ENCODE data around the gene HOXC6.

The HOXC6 gene

DNA sequence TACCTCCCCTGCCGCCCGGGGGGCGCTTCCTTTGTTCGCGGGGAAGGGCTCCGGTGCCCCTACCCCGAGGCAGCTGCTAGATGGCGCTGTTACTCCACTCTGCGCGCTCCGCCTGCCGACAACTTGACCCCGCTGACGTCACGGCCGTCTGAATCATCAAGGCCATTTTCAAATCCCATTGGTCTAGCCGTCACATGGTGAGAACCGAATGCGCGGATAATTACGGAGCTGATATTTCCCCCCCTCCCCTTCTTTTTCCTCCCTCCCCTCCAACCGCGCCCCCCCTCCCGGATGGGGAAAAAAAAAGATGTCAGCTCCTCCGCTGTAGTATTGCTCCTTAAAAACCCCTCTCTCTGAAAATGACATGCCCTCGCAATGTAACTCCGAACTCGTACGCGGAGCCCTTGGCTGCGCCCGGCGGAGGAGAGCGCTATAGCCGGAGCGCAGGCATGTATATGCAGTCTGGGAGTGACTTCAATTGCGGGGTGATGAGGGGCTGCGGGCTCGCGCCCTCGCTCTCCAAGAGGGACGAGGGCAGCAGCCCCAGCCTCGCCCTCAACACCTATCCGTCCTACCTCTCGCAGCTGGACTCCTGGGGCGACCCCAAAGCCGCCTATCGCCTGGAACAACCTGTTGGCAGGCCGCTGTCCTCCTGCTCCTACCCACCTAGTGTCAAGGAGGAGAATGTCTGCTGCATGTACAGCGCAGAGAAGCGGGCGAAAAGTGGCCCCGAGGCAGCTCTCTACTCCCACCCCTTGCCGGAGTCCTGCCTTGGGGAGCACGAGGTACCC is 43.1 kb upstream of the HOXC6 start, which contains the start of gene HOXC10:
TSS of gene HOXC10 (plus strand) at position 246 of the 791 bp plus-strand sequence. CDS start at position 360, 114 bp downstream.
- Histone ChIP-seq H3K4me1 (ENCODE audit: insufficient read depth, poor library complexity, severe bottlenecking) (peaks cover 6% of the 10 kb centered on the region), H3K36me3 (ENCODE audit: low read depth) (no peaks in the 10 kb centered on the region), H3K9me3 (ENCODE audit: severe bottlenecking) (no peaks in the 10 kb centered on the region), H3K27ac (ENCODE audit: poor library complexity, severe bottlenecking) (no peak within 1 kb of the TSS), H3K27me3 (ENCODE audit: insufficient read depth, poor library complexity, severe bottlenecking) (peaks cover 93% of the 10 kb centered on the region), H3K4me3 (ENCODE audit: severe bottlenecking) (peak within 1 kb of the TSS; percentile 20)
- ATAC-seq (ENCODE audit: low read depth) (peak; percentile 57), DNase-seq (ENCODE audit: low spot score) (peak; percentile 88)
- TF ChIP-seq, protein P1, sequence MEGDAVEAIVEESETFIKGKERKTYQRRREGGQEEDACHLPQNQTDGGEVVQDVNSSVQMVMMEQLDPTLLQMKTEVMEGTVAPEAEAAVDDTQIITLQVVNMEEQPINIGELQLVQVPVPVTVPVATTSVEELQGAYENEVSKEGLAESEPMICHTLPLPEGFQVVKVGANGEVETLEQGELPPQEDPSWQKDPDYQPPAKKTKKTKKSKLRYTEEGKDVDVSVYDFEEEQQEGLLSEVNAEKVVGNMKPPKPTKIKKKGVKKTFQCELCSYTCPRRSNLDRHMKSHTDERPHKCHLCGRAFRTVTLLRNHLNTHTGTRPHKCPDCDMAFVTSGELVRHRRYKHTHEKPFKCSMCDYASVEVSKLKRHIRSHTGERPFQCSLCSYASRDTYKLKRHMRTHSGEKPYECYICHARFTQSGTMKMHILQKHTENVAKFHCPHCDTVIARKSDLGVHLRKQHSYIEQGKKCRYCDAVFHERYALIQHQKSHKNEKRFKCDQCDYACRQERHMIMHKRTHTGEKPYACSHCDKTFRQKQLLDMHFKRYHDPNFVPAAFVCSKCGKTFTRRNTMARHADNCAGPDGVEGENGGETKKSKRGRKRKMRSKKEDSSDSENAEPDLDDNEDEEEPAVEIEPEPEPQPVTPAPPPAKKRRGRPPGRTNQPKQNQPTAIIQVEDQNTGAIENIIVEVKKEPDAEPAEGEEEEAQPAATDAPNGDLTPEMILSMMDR (IDR thresholded peaks at IDR 0.05; ENCODE audit: poor library complexity, severe bottlenecking), result peak; percentile 78

DNA sequence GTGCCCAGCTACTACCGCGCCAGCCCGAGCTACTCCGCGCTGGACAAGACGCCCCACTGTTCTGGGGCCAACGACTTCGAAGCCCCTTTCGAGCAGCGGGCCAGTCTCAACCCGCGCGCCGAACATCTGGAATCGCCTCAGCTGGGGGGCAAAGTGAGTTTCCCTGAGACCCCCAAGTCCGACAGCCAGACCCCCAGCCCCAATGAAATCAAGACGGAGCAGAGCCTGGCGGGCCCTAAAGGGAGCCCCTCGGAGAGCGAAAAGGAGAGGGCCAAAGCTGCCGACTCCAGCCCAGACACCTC is 42.6 kb upstream of the HOXC6 start:
- ATAC-seq (ENCODE audit: low read depth) (no peak), DNase-seq (ENCODE audit: low spot score) (no peak)
- Histone ChIP-seq H3K4me1 (ENCODE audit: insufficient read depth, poor library complexity, severe bottlenecking) (peaks cover 6% of the 10 kb centered on the region), H3K27ac (ENCODE audit: poor library complexity, severe bottlenecking) (no peak overlapping the region), H3K36me3 (ENCODE audit: low read depth) (no peaks in the 10 kb centered on the region), H3K27me3 (ENCODE audit: insufficient read depth, poor library complexity, severe bottlenecking) (peaks cover 93% of the 10 kb centered on the region), H3K4me3 (ENCODE audit: severe bottlenecking) (peak overlapping the region; percentile 6), H3K9me3 (ENCODE audit: severe bottlenecking) (no peaks in the 10 kb centered on the region)
- TF ChIP-seq, protein P1 (IDR thresholded peaks at IDR 0.05; ENCODE audit: poor library complexity, severe bottlenecking), result no peak

DNA sequence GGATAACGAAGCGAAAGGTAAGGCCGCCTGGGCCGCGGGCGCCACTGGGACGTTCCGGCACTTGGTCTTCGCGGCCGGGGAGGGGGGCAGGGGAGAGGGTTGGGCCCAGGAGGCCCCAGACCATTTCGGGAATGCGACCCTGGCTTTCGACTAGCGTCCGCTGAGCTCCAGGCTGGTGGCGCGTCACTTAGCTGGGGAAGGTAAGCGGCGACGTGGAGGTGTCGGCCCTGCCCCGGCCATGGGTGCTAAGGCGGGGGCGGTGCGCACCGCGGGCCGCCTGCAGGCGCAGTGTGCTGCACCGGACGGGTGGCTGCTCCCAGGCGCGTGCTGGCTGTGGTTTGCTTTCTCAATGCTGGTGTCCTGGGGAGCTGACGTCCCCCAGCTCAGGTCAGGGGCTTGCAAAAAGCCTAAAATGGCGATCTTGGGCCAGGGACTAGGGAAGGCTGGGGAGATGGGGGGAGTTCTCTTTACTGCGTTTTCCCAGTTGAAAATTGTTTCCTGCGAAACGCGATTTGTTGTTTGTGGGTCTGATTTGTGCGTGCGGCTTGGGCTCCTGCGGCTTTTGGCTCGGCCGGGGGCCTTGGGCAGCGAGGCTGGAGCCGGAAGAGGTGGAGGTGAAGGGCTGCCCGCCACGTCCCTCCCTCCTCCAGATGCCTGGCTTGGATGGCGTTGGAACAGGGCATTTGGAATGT is 42.1 kb upstream of the HOXC6 start:
- ATAC-seq (ENCODE audit: low read depth), result peak; percentile 20; the same call in 1 of the 3 replicates
- no peak for DNase-seq (ENCODE audit: low spot score)
- H3K4me3 ChIP-seq (ENCODE audit: severe bottlenecking), result peak overlapping the region; percentile 6
- H3K27ac ChIP-seq (ENCODE audit: poor library complexity, severe bottlenecking), result no peak overlapping the region
- H3K36me3 ChIP-seq (ENCODE audit: low read depth), result no peaks in the 10 kb centered on the region
- TF ChIP-seq, protein P1 (IDR thresholded peaks at IDR 0.05; ENCODE audit: poor library complexity, severe bottlenecking), result no peak
- H3K4me1 ChIP-seq (ENCODE audit: insufficient read depth, poor library complexity, severe bottlenecking), result peaks cover 6% of the 10 kb centered on the region
- no peaks in the 10 kb centered on the region for H3K9me3 ChIP-seq (ENCODE audit: severe bottlenecking)
- peaks cover 93% of the 10 kb centered on the region for H3K27me3 ChIP-seq (ENCODE audit: insufficient read depth, poor library complexity, severe bottlenecking)

DNA sequence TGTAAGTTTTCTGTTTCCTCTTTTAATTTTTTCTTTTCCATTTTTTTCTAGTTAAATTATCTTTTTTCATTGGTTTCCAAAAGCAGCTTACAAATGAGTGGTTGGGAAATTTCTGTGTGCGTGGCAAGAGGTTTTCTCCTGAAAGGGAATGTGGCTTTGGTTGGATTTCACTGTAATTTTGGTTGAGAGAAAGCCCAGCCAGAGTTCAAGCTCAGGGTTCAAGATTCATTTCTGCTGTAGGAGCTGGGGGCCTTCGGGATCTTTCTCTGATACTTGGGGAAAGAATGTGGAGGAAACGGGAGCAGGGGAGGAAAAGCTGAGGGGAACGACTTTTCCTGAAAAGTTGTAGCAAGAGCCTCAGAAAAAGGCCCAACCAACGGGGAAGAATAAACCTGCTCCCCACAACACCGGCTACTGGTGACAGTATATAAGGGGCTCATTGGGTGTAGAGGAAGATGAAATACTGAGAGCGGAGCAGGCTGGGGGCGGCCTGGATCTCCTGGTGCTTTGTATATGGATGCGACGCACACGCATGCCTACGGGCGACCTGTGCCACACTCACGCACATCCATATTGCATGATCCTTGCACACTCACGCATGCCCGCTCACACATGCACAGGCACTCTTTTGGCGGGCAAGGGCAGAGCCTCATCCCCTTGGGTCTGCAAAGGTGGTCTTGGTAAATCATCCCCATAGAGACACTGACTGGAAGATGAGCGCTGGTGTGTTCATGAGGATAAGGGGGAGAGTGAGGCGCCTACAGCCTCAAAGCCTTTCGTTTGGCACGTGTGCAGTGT is 41.4 kb upstream of the HOXC6 start:
- H3K27me3 ChIP-seq (ENCODE audit: insufficient read depth, poor library complexity, severe bottlenecking), result peaks cover 93% of the 10 kb centered on the region
- H3K36me3 ChIP-seq (ENCODE audit: low read depth), result no peaks in the 10 kb centered on the region
- H3K4me3 ChIP-seq (ENCODE audit: severe bottlenecking), result no peak overlapping the region
- DNase-seq (ENCODE audit: low spot score) (no peak), ATAC-seq (ENCODE audit: low read depth) (no peak)
- TF ChIP-seq, protein P1 (IDR thresholded peaks at IDR 0.05; ENCODE audit: poor library complexity, severe bottlenecking), result no peak
- H3K9me3 ChIP-seq (ENCODE audit: severe bottlenecking), result no peaks in the 10 kb centered on the region
- peaks cover 6% of the 10 kb centered on the region for H3K4me1 ChIP-seq (ENCODE audit: insufficient read depth, poor library complexity, severe bottlenecking)
- no peak overlapping the region for H3K27ac ChIP-seq (ENCODE audit: poor library complexity, severe bottlenecking)
